ENCODE measurements around the gene TRERF1. TPM values are rescaled to one million over a fixed set of nuclear protein-coding genes. Genes with fewer than 3 reads are reported as not detected.
A peak's percentile ranks its signal among the peaks of the same experiment; 100 is the strongest.

Gene TRERF1
- total RNA-seq, 1 donor, result 6.5 TPM

- no peak for DNase-seq (ENCODE audit: low read depth)
- H3K4me3 ChIP-seq (ENCODE audit: low read depth, low read length), result no peak overlapping the region
- TF ChIP-seq, protein P1, sequence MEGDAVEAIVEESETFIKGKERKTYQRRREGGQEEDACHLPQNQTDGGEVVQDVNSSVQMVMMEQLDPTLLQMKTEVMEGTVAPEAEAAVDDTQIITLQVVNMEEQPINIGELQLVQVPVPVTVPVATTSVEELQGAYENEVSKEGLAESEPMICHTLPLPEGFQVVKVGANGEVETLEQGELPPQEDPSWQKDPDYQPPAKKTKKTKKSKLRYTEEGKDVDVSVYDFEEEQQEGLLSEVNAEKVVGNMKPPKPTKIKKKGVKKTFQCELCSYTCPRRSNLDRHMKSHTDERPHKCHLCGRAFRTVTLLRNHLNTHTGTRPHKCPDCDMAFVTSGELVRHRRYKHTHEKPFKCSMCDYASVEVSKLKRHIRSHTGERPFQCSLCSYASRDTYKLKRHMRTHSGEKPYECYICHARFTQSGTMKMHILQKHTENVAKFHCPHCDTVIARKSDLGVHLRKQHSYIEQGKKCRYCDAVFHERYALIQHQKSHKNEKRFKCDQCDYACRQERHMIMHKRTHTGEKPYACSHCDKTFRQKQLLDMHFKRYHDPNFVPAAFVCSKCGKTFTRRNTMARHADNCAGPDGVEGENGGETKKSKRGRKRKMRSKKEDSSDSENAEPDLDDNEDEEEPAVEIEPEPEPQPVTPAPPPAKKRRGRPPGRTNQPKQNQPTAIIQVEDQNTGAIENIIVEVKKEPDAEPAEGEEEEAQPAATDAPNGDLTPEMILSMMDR (IDR thresholded peaks at IDR 0.05; ENCODE audit: insufficient read depth, low read depth, low read length), result no peak
Observed at GRCh38 chr6:42250274-42250931, 201.3 kb downstream of the TRERF1 start.

- TF ChIP-seq, protein P1 (IDR thresholded peaks at IDR 0.05; ENCODE audit: insufficient read depth, low read depth, low read length), result no peak
- H3K4me3 ChIP-seq (ENCODE audit: low read depth, low read length), result no peak overlapping the region
- DNase-seq (ENCODE audit: low read depth), result no peak
Observed at GRCh38 chr6:42249279-42249678, 202.4 kb downstream of the TRERF1 start.

GRCh38 chr6:42243046-42243445 is 208.7 kb downstream of the TRERF1 start:
- H3K4me3 ChIP-seq (ENCODE audit: low read depth, low read length), result no peak overlapping the region
- DNase-seq (ENCODE audit: low read depth), result no peak
- TF ChIP-seq, protein P1 (IDR thresholded peaks at IDR 0.05; ENCODE audit: insufficient read depth, low read depth, low read length), result no peak

- no peak for DNase-seq (ENCODE audit: low read depth)
- TF ChIP-seq, protein P1 (IDR thresholded peaks at IDR 0.05; ENCODE audit: insufficient read depth, low read depth, low read length), result no peak
- H3K4me3 ChIP-seq (ENCODE audit: low read depth, low read length), result no peak overlapping the region
Observed at GRCh38 chr6:42241915-42242314, 209.8 kb downstream of the TRERF1 start.

GRCh38 chr6:42239736-42240375 is 211.9 kb downstream of the TRERF1 start:
- peak; percentile 34 for DNase-seq (ENCODE audit: low read depth)
- TF ChIP-seq, protein P1 (IDR thresholded peaks at IDR 0.05; ENCODE audit: insufficient read depth, low read depth, low read length), result no peak
- no peak overlapping the region for H3K4me3 ChIP-seq (ENCODE audit: low read depth, low read length)

GRCh38 chr6:42239333-42239732 is 212.4 kb downstream of the TRERF1 start:
- TF ChIP-seq, protein P1 (IDR thresholded peaks at IDR 0.05; ENCODE audit: insufficient read depth, low read depth, low read length), result no peak
- no peak for DNase-seq (ENCODE audit: low read depth)
- H3K4me3 ChIP-seq (ENCODE audit: low read depth, low read length), result no peak overlapping the region
